Natural killer cell (primary cell): ENCODE measurements around the gene P2RY2. TPM values are rescaled to one million over a fixed set of nuclear protein-coding genes. Genes with fewer than 3 reads are reported as not detected.

Source experiments
- ATAC-seq, 3 donors: fragments of 150-1000 bp in 2 of 3; fragments of 200-7000 bp in 1 of 3; cut with Tn5 transposase; 1 replicate in 1 of 3; 2 replicates in 2 of 3; pipeline ENCODE4 v1.10.0; 2021; ENCODE audit warnings: mild to moderate bottlenecking in 2 of 3, moderate library complexity in 2 of 3
- DNase-seq, 2 donors: peaks; one replicate each; pipeline versions ENCODE4 v3.0.0 to v3.0.0-alpha.2; 2013 to 2021; ENCODE audit warnings: mixed read lengths in 1 of 2
- H3K27ac ChIP-seq: one replicate; pipeline ENCODE4 v1.5.1; 2013; ENCODE audit warnings: mild to moderate bottlenecking, low read length
- H3K27me3 ChIP-seq: one replicate; pipeline ENCODE4 v1.6.1; 2013; ENCODE audit warnings: low read length; ENCODE audit not compliant: control insufficient read depth, insufficient read depth
- H3K36me3 ChIP-seq: one replicate; pipeline ENCODE4 v1.6.1; 2013; ENCODE audit warnings: low read length; ENCODE audit not compliant: control insufficient read depth, insufficient read depth
- H3K4me1 ChIP-seq: one replicate; pipeline ENCODE4 v1.6.1; 2013; ENCODE audit warnings: low read length; ENCODE audit not compliant: control insufficient read depth, insufficient read depth
- H3K4me3 ChIP-seq: one replicate; pipeline ENCODE4 v1.5.1; 2013; ENCODE audit warnings: low read length
- H3K9me3 ChIP-seq: one replicate; pipeline ENCODE4 v1.6.1; 2013; ENCODE audit warnings: low read length; ENCODE audit not compliant: control insufficient read depth, insufficient read depth
- H3K27ac Mint-ChIP-seq, 2 donors: one replicate each; pipeline ENCODE4 v1.8.0; 2022; ENCODE audit warnings: mild to moderate bottlenecking in 2 of 2, mixed read lengths in 2 of 2, moderate library complexity in 1 of 2
- H3K27me3 Mint-ChIP-seq, 2 donors: one replicate each; pipeline ENCODE4 v1.8.0; 2022; ENCODE audit warnings: low read depth in 2 of 2, mixed read lengths in 2 of 2
- H3K36me3 Mint-ChIP-seq: one replicate; pipeline ENCODE4 v1.8.0; 2022; ENCODE audit warnings: mixed read lengths
- H3K4me1 Mint-ChIP-seq, 2 donors: one replicate each; pipeline ENCODE4 v1.8.0; 2022; ENCODE audit warnings: mixed read lengths in 2 of 2
- H3K4me3 Mint-ChIP-seq: one replicate; pipeline ENCODE4 v1.8.0; 2022; ENCODE audit warnings: mild to moderate bottlenecking, moderate library complexity, mixed read lengths
- H3K9me3 Mint-ChIP-seq, 2 donors: one replicate each; pipeline ENCODE4 v1.8.0; 2022; ENCODE audit warnings: mixed read lengths in 2 of 2
- WGBS: methylation state at CpG from one replicate; pipeline ENCODE4 v1.1.7; 2013; ENCODE audit warnings: missing lambda C conversion rate; ENCODE audit not compliant: insufficient coverage; 5-methylcytosine and 5-hydroxymethylcytosine counted together
- intact Hi-C: fragments of 100-400 bp; cut with micrococcal nuclease; formaldehyde crosslinking; loops from one replicate; pipeline ENCODE4 v1.14.2; 2022
- total RNA-seq, 4 donors: library from RNA; stranded (reverse); fragments of 120-200 nt in 1 of 4; gene quantifications; one replicate each; pipeline versions ENCODE4 v1.2.3 to v1.2.4, GENCODE V29; 2013 to 2022
- TF ChIP-seq, protein P1 (sequence below): fragments of 200-600 bp; IDR thresholded peaks from one replicate; pipeline ENCODE4 v1.8.0; 2022; ENCODE audit warnings: antibody characterized with exemption

Gene P2RY2
- total RNA-seq, 3 donors from 2014 or later (not counting 1 experiment from before 2014, with no cell fraction given): 0.27 to 1.0 (median 0.90) TPM

DNA sequence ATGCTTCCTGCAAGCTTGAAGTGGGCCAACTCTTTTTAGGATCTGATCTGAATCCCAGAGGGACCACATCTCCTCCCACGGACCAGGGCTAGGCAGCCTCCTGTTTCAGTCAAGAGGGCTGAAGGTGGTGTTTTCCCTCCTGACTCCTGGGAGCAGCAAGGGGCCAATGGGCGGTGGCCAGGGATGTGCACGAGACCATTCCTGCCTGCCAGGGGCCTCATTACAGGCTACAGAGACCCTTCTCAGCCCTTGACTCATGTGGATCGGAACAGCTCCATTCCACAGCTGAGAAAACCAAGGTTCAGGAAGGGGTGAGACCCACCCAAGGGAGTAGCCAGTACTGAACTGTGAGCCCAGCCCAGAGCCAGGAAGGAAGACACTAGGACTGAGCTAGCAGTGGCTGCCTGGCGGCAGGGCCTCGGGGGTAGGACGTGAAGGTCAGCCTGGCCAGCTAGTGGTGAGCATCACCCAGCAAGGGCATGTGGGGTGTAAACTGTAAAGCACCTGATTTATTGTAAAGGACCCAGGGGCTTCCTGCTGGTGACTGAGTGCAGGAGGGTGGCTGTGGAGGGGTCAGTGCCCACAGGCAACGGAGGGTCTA, 50.7 kb downstream of the P2RY2 start:
- peaks cover 14% of the 10 kb centered on the region for H3K4me1 ChIP-seq
- no peak for DNase-seq
- H3K9me3 ChIP-seq: no peaks in the 10 kb centered on the region
- ATAC-seq: no peak
- Mint-ChIP-seq H3K4me3 (no peak overlapping the region), H3K27me3 (peaks cover 21 to 24% of the 10 kb centered on the region in 2 donors), H3K27ac (no peak overlapping the region), H3K4me1 (no peaks in the 10 kb centered on the region), H3K9me3 (no peaks in the 10 kb centered on the region), H3K36me3 (no peaks in the 10 kb centered on the region)
- intact Hi-C loops: no loop called here
- WGBS: 93% methylated on average over 8 of the region's 8 CpGs
- H3K27me3 ChIP-seq: peaks cover 3% of the 10 kb centered on the region
- TF ChIP-seq, protein P1, sequence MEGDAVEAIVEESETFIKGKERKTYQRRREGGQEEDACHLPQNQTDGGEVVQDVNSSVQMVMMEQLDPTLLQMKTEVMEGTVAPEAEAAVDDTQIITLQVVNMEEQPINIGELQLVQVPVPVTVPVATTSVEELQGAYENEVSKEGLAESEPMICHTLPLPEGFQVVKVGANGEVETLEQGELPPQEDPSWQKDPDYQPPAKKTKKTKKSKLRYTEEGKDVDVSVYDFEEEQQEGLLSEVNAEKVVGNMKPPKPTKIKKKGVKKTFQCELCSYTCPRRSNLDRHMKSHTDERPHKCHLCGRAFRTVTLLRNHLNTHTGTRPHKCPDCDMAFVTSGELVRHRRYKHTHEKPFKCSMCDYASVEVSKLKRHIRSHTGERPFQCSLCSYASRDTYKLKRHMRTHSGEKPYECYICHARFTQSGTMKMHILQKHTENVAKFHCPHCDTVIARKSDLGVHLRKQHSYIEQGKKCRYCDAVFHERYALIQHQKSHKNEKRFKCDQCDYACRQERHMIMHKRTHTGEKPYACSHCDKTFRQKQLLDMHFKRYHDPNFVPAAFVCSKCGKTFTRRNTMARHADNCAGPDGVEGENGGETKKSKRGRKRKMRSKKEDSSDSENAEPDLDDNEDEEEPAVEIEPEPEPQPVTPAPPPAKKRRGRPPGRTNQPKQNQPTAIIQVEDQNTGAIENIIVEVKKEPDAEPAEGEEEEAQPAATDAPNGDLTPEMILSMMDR: no peak
- no peak overlapping the region for H3K27ac ChIP-seq
- no peaks in the 10 kb centered on the region for H3K36me3 ChIP-seq
- no peak overlapping the region for H3K4me3 ChIP-seq

DNA sequence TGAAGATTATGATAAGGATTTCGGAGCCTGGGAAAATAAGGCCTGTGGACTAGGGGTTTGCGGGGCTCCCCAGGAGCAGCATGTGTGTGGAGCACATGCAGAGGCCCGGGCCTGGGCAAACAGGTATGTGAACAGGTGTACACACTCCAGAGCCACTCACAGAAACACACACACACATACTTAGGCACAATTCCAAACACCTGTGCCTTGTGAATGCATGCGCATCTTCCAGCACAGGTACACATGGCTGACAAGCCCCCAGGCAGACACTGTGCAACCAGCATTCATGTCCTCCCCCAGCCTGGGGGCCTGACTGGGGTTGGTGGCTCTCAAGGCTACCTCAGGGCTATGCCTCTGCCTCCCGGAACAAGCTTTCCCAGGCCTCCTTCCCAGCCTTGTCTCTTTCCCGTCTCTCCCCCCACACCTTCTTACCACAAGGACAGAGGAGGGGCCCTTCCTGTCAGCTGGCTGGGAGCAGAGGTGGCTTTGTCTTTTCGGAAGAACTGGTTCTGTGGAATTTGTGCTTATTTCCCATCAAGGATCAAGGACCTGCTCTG, 51.5 kb downstream of the P2RY2 start:
- ATAC-seq: no peak
- peaks cover 20 to 22% of the 10 kb centered on the region in 2 donors for H3K27me3 Mint-ChIP-seq
- no peaks in the 10 kb centered on the region for H3K36me3 Mint-ChIP-seq
- Histone ChIP-seq H3K4me1 (peaks cover 14% of the 10 kb centered on the region), H3K27me3 (no peaks in the 10 kb centered on the region), H3K36me3 (no peaks in the 10 kb centered on the region), H3K27ac (no peak overlapping the region), H3K9me3 (no peaks in the 10 kb centered on the region), H3K4me3 (no peak overlapping the region)
- H3K4me1 Mint-ChIP-seq: no peaks in the 10 kb centered on the region
- H3K9me3 Mint-ChIP-seq: no peaks in the 10 kb centered on the region
- no peak overlapping the region for H3K27ac Mint-ChIP-seq
- DNase-seq: no peak
- TF ChIP-seq, protein P1: no peak
- intact Hi-C loops: no loop called here
- no peak overlapping the region for H3K4me3 Mint-ChIP-seq
- WGBS: 90% methylated on average over 7 of the region's 7 CpGs

DNA sequence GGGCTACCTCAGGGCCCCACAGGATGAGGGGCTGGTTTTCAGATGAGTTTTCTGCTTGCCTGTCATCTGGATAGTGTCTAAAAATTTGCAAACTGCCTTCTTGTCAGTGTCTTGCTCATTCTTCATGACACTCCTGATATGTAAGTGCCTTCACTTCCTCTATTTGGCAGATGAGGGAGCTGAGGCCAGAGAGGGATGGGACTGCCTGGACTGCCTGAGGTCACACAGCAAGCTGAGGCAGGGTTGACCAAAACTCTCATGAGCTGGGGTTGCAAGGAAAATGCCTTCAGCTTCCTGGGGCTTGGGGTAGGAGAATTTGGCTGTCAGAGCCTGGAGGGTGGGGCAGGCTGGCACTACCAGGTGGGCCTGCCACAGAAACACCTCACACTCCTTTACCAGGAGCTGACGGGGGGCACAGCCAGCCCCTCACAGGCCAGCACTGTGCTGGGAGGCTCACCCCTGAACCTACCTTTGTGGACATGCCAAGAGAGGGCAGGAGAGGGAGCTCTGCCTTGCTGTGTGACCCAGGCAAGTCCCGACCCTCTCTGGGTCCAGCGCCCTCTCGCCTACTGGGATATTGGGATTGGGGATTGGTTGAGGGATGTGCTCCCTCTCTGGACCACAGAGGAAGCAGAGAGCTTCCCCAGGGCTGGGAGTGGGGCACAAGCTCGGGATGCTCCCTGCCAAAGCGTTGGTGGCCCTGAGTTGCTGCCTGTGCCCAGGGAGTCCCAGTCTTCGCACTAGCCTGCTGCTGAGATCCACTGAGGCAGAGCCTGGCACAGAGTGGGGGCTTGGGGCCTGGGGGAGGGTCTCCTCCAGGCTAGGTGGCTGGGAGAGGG, 52.2 kb downstream of the P2RY2 start:
- peaks cover 14% of the 10 kb centered on the region for H3K4me1 ChIP-seq
- WGBS: 89% methylated on average over 7 of the region's 7 CpGs
- Mint-ChIP-seq H3K4me1 (no peaks in the 10 kb centered on the region), H3K27ac (no peak overlapping the region), H3K9me3 (no peaks in the 10 kb centered on the region), H3K4me3 (no peak overlapping the region), H3K27me3 (peaks cover 13 to 16% of the 10 kb centered on the region in 2 donors), H3K36me3 (no peaks in the 10 kb centered on the region)
- no peak overlapping the region for H3K4me3 ChIP-seq
- H3K9me3 ChIP-seq: no peaks in the 10 kb centered on the region
- TF ChIP-seq, protein P1: no peak
- intact Hi-C loops: no loop called here
- no peak overlapping the region for H3K27ac ChIP-seq
- no peaks in the 10 kb centered on the region for H3K36me3 ChIP-seq
- DNase-seq (no peak), ATAC-seq (no peak)
- no peaks in the 10 kb centered on the region for H3K27me3 ChIP-seq
